ENCODE data around the gene CACNA1I. TPM values are rescaled to one million over a fixed set of nuclear protein-coding genes. Genes with fewer than 3 reads are reported as not detected.

CACNA1I gene
- polyA plus RNA-seq, 1 of the 3 experiments (the other 2 are of a cell fraction), result not detected

GRCh38 chr22:39700565-39700964 is 130.0 kb downstream of the CACNA1I start (continued):
- TF ChIP-seq, protein P1, sequence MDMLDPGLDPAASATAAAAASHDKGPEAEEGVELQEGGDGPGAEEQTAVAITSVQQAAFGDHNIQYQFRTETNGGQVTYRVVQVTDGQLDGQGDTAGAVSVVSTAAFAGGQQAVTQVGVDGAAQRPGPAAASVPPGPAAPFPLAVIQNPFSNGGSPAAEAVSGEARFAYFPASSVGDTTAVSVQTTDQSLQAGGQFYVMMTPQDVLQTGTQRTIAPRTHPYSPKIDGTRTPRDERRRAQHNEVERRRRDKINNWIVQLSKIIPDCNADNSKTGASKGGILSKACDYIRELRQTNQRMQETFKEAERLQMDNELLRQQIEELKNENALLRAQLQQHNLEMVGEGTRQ (IDR thresholded peaks at IDR 0.05; ENCODE audit: borderline replicate concordance, low read depth, low read length), result no peak
- TF ChIP-seq, protein P2, sequence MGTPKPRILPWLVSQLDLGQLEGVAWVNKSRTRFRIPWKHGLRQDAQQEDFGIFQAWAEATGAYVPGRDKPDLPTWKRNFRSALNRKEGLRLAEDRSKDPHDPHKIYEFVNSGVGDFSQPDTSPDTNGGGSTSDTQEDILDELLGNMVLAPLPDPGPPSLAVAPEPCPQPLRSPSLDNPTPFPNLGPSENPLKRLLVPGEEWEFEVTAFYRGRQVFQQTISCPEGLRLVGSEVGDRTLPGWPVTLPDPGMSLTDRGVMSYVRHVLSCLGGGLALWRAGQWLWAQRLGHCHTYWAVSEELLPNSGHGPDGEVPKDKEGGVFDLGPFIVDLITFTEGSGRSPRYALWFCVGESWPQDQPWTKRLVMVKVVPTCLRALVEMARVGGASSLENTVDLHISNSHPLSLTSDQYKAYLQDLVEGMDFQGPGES (IDR thresholded peaks at IDR 0.05; ENCODE audit: low read depth, low read length), result no peak
- TF ChIP-seq JUND (IDR thresholded peaks at IDR 0.05) (no peak), EZH2phosphoT487 (IDR thresholded peaks at IDR 0.05; ENCODE audit: borderline replicate concordance, low read depth) (no peak), USF1 (IDR thresholded peaks at IDR 0.05; ENCODE audit: borderline replicate concordance, low read depth) (no peak), CHD2 (IDR thresholded peaks at IDR 0.05; ENCODE audit: low read length, partially characterized antibody) (no peak)

DNA sequence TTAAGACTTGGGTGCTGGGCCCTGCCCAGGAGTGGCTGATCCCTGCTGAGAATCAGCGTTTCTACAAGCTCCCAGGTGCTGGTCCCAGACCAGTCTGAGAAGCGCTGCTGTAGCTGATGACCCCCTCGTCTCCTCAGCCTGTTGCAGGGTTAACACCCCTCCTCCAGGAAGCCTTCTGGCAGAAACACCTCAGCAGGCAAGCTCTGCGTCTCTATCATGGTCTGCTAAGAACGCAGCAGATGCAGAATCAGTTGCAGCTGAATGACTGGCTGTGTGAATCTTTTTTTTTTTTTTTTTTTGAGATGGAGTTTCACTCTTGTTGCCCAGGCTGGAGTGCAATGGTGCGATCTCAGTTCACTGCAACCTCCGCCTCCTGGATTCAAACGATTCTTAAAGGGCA is 132.5 kb downstream of the CACNA1I start:
- no peak for DNase-seq
- 70% methylated on average over 5 of the region's 8 CpGs for WGBS (ENCODE audit: low lambda C conversion rate)
- CTCF ChIA-PET, result no interaction called here
- TF ChIP-seq, protein P2 (IDR thresholded peaks at IDR 0.05; ENCODE audit: low read depth, low read length), result no peak
- TF ChIP-seq, protein P3, sequence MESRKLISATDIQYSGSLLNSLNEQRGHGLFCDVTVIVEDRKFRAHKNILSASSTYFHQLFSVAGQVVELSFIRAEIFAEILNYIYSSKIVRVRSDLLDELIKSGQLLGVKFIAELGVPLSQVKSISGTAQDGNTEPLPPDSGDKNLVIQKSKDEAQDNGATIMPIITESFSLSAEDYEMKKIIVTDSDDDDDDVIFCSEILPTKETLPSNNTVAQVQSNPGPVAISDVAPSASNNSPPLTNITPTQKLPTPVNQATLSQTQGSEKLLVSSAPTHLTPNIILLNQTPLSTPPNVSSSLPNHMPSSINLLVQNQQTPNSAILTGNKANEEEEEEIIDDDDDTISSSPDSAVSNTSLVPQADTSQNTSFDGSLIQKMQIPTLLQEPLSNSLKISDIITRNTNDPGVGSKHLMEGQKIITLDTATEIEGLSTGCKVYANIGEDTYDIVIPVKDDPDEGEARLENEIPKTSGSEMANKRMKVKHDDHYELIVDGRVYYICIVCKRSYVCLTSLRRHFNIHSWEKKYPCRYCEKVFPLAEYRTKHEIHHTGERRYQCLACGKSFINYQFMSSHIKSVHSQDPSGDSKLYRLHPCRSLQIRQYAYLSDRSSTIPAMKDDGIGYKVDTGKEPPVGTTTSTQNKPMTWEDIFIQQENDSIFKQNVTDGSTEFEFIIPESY (IDR thresholded peaks at IDR 0.05; ENCODE audit: borderline replicate concordance, low read depth), result no peak
- TF ChIP-seq MEF2A (IDR thresholded peaks at IDR 0.05; ENCODE audit: borderline replicate concordance, low read depth), result no peak
- no peak for TF ChIP-seq EZH2phosphoT487 (IDR thresholded peaks at IDR 0.05; ENCODE audit: borderline replicate concordance, low read depth)
- TF ChIP-seq RCOR1 (IDR thresholded peaks at IDR 0.05; ENCODE audit: low read length), result no peak
- TF ChIP-seq JUND (IDR thresholded peaks at IDR 0.05), result no peak
- TF ChIP-seq CHD2 (IDR thresholded peaks at IDR 0.05; ENCODE audit: low read length, partially characterized antibody), result no peak
- TF ChIP-seq FOSL2 (IDR thresholded peaks at IDR 0.05; ENCODE audit: borderline replicate concordance, low read depth), result no peak
- TF ChIP-seq TEAD4 (IDR thresholded peaks at IDR 0.05; ENCODE audit: borderline replicate concordance, insufficient read depth), result no peak
- no peak for TF ChIP-seq USF1 (IDR thresholded peaks at IDR 0.05; ENCODE audit: borderline replicate concordance, low read depth)
- TF ChIP-seq FOXM1 (IDR thresholded peaks at IDR 0.05; ENCODE audit: low read depth), result no peak
- TF ChIP-seq GATA2 (CRISPR knock-in tag; IDR thresholded peaks at IDR 0.05), result no peak
- no peak for TF ChIP-seq GABPA (IDR thresholded peaks at IDR 0.05; ENCODE audit: low read depth)
- no peak for TF ChIP-seq CTCF (IDR thresholded peaks at IDR 0.05)
- TF ChIP-seq ELF1 (IDR thresholded peaks at IDR 0.05), result no peak
- TF ChIP-seq, protein P4, sequence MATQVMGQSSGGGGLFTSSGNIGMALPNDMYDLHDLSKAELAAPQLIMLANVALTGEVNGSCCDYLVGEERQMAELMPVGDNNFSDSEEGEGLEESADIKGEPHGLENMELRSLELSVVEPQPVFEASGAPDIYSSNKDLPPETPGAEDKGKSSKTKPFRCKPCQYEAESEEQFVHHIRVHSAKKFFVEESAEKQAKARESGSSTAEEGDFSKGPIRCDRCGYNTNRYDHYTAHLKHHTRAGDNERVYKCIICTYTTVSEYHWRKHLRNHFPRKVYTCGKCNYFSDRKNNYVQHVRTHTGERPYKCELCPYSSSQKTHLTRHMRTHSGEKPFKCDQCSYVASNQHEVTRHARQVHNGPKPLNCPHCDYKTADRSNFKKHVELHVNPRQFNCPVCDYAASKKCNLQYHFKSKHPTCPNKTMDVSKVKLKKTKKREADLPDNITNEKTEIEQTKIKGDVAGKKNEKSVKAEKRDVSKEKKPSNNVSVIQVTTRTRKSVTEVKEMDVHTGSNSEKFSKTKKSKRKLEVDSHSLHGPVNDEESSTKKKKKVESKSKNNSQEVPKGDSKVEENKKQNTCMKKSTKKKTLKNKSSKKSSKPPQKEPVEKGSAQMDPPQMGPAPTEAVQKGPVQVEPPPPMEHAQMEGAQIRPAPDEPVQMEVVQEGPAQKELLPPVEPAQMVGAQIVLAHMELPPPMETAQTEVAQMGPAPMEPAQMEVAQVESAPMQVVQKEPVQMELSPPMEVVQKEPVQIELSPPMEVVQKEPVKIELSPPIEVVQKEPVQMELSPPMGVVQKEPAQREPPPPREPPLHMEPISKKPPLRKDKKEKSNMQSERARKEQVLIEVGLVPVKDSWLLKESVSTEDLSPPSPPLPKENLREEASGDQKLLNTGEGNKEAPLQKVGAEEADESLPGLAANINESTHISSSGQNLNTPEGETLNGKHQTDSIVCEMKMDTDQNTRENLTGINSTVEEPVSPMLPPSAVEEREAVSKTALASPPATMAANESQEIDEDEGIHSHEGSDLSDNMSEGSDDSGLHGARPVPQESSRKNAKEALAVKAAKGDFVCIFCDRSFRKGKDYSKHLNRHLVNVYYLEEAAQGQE (IDR thresholded peaks at IDR 0.05; ENCODE audit: low read depth, low read length), result no peak

More for the DNA sequence above, 132.5 kb downstream of the CACNA1I start:
- no peaks in the 10 kb centered on the region for H3F3A ChIP-seq (replicated peaks; ENCODE audit: insufficient read depth)
- H3K9me2 ChIP-seq, result no peaks in the 10 kb centered on the region
- no peak overlapping the region for H2AFZ ChIP-seq (ENCODE audit: low read depth)
- H3K4me1 ChIP-seq (ENCODE audit: control insufficient read depth in 1 of 2, insufficient read depth in 2 of 2, low read depth in 1 of 2, low read length in 1 of 2), result peaks cover 0 to 3% of the 10 kb centered on the region in 2 experiments; a peak in 1 of 4 replicates
- no peaks in the 10 kb centered on the region for H3K27me3 ChIP-seq (ENCODE audit: insufficient read depth)
- no peak overlapping the region for H3K27ac ChIP-seq (ENCODE audit: low read depth in 2 of 2, low read length in 1 of 2)
- H3K9me3 ChIP-seq, result no peaks in the 10 kb centered on the region
- H4K20me1 ChIP-seq (ENCODE audit: insufficient read depth), result no peaks in the 10 kb centered on the region
- H3K36me3 ChIP-seq (replicated peaks in 1 of 2; ENCODE audit: control insufficient read depth in 1 of 2, insufficient read depth in 2 of 2, low read length in 1 of 2), result no peaks in the 10 kb centered on the region
- no peak overlapping the region for H3K9ac ChIP-seq
- H3K4me3 ChIP-seq (ENCODE audit: low read depth in 2 of 2, low read length in 1 of 2), result no peak overlapping the region
- POLR2A ChIA-PET, result interaction anchor here (0.6 kb wide), 1 partner anchor 335 kb away, joined by 3 read pairs; no protein-coding TSS in a partner anchor
- H3K79me2 ChIP-seq (ENCODE audit: insufficient read depth), result no peaks in the 10 kb centered on the region
- H3K4me2 ChIP-seq, result no peak overlapping the region

Data from SK-N-SH (cell line).